Mucosa of descending colon (tissue), 3 donors: ENCODE results near the gene BCAM. TPM values are rescaled to one million over a fixed set of nuclear protein-coding genes. Genes with fewer than 3 reads are reported as not detected.

Experiments
- ATAC-seq: fragments of 200-7000 bp; cut with Tn5 transposase; one replicate; pipeline ENCODE4 v1.9.1; 2020; ENCODE audit warnings: mild to moderate bottlenecking, moderate library complexity
- DNase-seq, 3 donors: peaks; one replicate each; pipeline ENCODE4 v3.0.0-alpha.2; 2020
- H3K36me3 ChIP-seq: fragments of 200-600 bp; one replicate; pipeline ENCODE4 v1.8.0; 2021; ENCODE audit warnings: low read depth, mild to moderate bottlenecking
- H3K4me1 ChIP-seq: fragments of 200-600 bp; one replicate; pipeline ENCODE4 v1.8.0; 2021; ENCODE audit warnings: low read depth, mild to moderate bottlenecking
- H3K4me3 ChIP-seq: fragments of 200-600 bp; one replicate; pipeline ENCODE4 v1.8.0; 2021; ENCODE audit warnings: mild to moderate bottlenecking
- H3K9me3 ChIP-seq: fragments of 200-600 bp; one replicate; pipeline ENCODE4 v1.8.0; 2021; ENCODE audit warnings: mild to moderate bottlenecking
- CTCF ChIP-seq: fragments of 200-600 bp; IDR thresholded peaks from one replicate; pipeline ENCODE4 v1.8.0; 2022; ENCODE audit warnings: antibody characterized with exemption, mild to moderate bottlenecking
- intact Hi-C, 2 donors: fragments of 100-400 bp; cut with DNase I in 1 of 2; cut with micrococcal nuclease in 1 of 2; formaldehyde crosslinking; loops; one replicate each; pipeline versions ENCODE4 v1.11.0 to v1.11.1; 2022; cut with DNase I, micrococcal nuclease
- long read RNA-seq, 2 donors: library from polyadenylated mRNA; unstranded; transcript quantifications; one replicate each; pipeline ENCODE4 v2.0.0, GENCODE V29; 2019 to 2021
- total RNA-seq, 3 donors: library from RNA; stranded (reverse); fragmentation: NEBNext Ultra II Directional in 2 of 3; extraction: Animal tissue kit (Norgen Biotek cat#: 25700) in 2 of 3; gene quantifications; one replicate each; pipeline versions ENCODE4 v1.2.1 to v1.2.4, GENCODE V29; 2021 to 2023
- donor health status: DM: no; HTN: no; CAD: no; lungs with moderate emphysema.
- donor health status: DM: no; HTN: no; CAD: no.
- donor health status: DM: no; HTN: yes; CAD: no.

Gene BCAM
- total RNA-seq: 10 to 100 TPM; 16.3 to 25.1 (median 20.3) TPM
- long read RNA-seq, donor 1, transcript BCAM-201 (15 exons, 2,453 nt): major isoform, 9 of 10 reads
- long read RNA-seq, donor 1, partial matches to known transcripts: 1 of 10 reads
- long read RNA-seq, donor 1, other reads (novel, unspliced or antisense): 0 of 10 reads
- long read RNA-seq, donor 2: 0 reads

GRCh38 chr19:44808463-44809371 is at the start of gene BCAM:
BCAM (plus strand) TSS chr19:44809103; CDS start chr19:44809125, 22 bp downstream.
- Histone ChIP-seq H3K4me3 (no peak within 1 kb of the TSS), H3K9me3 (no peaks in the 10 kb centered on the region), H3K36me3 (no peaks in the 10 kb centered on the region), H3K4me1 (peaks cover 25% of the 10 kb centered on the region)
- ATAC-seq: peak; percentile 62
- intact Hi-C loops: no loop called here
- DNase-seq: peak; percentile 54 to 75 (median 69)
- TF ChIP-seq CTCF: no peak

- DNase-seq: no peak
- no peak for ATAC-seq
- Histone ChIP-seq H3K4me3 (no peak overlapping the region), H3K36me3 (no peaks in the 10 kb centered on the region), H3K4me1 (peaks cover 7% of the 10 kb centered on the region), H3K9me3 (no peaks in the 10 kb centered on the region)
- intact Hi-C loops: no loop called here
- TF ChIP-seq CTCF: no peak
Observed at GRCh38 chr19:44762038-44762437, 46.9 kb upstream of the BCAM start.

- no peak overlapping the region for H3K4me3 ChIP-seq
- no peaks in the 10 kb centered on the region for H3K36me3 ChIP-seq
- H3K4me1 ChIP-seq: peaks cover 15% of the 10 kb centered on the region
- intact Hi-C loops: no loop called here
- no peak for TF ChIP-seq CTCF
- no peaks in the 10 kb centered on the region for H3K9me3 ChIP-seq
- DNase-seq: peak; percentile 83 to 88 (median 86)
- peak; percentile 92 for ATAC-seq
Observed at GRCh38 chr19:44765033-44765948, 43.6 kb upstream of the BCAM start.

- Histone ChIP-seq H3K4me1 (peaks cover 18% of the 10 kb centered on the region), H3K9me3 (no peaks in the 10 kb centered on the region), H3K4me3 (no peak overlapping the region), H3K36me3 (no peaks in the 10 kb centered on the region)
- DNase-seq: no peak
- TF ChIP-seq CTCF: no peak
- ATAC-seq: no peak
- intact Hi-C loops: no loop called here
Observed at GRCh38 chr19:44765949-44766335, 43.0 kb upstream of the BCAM start.

GRCh38 chr19:44767295-44768180 is 41.4 kb upstream of the BCAM start:
- Histone ChIP-seq H3K9me3 (no peaks in the 10 kb centered on the region), H3K4me3 (no peak overlapping the region), H3K4me1 (peaks cover 19% of the 10 kb centered on the region), H3K36me3 (no peaks in the 10 kb centered on the region)
- no peak for TF ChIP-seq CTCF
- no peak for ATAC-seq
- intact Hi-C loops: no loop called here
- DNase-seq: peak in 1 of 3 donors; percentile 33
